GM19328 (cell line): ENCODE data around the gene C13orf46.

ENCODE experiments used
- ATAC-seq: cut with Tn5 transposase; IDR thresholded peaks from one replicate; pipeline ENCODE4 v1.9.1; 2021; ENCODE audit warnings: mild to moderate bottlenecking, moderate library complexity; ENCODE audit not compliant: unreplicated experiment

The C13orf46 gene

DNA sequence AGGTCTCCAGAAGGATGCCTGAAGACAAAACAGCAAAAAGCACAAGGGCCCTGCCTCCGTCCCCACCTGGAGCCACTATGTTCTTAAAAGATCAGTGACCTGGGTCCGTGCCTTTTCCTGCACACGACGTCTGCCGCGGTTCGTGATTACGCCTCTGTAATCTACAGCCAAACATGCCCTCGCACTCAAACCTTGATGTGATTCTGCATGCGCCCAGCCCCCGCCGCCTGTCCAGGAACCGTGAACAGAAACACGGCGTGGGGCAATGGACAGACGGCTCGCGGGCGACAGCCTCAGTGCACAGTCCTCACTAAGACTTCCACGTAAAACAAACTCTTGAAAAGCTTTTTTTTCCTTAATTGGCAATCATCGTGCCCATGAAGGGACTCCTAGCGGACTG, 15.5 kb downstream of the C13orf46 start:
- no peak for ATAC-seq

DNA sequence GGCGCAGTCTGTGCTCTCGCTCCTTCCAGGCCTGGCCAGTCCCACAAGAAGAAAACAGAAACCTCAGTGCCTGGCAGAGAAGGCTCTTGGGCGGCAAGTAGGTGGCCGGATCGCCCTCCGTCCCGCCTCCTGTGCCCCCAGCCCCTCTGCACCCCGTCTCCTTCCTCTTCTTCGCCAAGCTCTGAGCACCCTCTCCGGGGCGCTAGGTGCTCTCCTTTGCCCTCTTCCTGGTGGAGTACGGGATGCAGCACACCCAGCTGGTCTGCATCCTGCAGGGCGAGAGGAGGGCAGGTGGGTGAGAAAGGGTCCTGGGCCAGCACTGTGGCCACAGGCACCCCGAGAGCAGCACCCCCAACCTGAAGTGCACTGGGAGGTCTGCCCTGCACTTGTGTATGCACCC, 17.3 kb downstream of the C13orf46 start:
- ATAC-seq: no peak

DNA sequence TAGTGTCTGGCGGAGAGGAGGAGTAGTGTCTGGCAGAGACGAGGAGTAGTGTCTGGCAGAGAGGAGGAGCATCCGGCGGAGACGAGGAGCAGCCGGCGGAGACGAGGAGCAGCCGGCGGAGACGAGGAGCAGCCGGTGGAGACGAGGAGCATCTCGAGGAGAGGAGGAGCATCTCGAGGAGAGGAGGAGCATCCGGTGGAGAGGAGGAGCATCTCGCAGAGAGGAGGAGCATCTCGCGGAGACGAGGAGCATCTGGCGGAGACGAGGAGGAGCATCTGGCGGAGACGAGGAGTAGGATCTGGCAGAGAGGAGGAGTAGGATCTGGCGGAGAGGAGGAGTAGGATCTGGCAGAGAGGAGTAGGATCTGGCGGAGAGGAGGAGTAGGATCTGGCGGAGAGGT, 18.2 kb downstream of the C13orf46 start:
- no peak for ATAC-seq

DNA sequence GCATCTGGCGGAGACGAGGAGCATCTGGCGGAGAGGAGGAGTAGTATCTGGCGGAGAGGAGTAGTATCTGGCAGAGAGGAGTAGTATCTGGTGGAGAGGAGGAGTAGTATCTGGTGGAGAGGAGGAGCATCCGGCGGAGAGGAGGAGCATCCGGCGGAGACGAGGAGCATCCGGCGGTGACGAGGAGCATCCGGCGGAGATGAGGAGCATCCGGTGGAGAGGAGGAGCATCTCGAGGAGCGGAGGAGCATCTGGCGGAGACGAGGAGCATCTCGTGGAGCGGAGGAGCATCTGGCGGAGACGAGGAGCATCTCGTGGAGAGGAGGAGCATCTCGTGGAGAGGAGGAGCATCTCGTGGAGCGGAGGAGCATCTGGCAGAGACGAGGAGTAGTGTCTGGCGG, 18.6 kb downstream of the C13orf46 start:
- ATAC-seq: no peak

DNA sequence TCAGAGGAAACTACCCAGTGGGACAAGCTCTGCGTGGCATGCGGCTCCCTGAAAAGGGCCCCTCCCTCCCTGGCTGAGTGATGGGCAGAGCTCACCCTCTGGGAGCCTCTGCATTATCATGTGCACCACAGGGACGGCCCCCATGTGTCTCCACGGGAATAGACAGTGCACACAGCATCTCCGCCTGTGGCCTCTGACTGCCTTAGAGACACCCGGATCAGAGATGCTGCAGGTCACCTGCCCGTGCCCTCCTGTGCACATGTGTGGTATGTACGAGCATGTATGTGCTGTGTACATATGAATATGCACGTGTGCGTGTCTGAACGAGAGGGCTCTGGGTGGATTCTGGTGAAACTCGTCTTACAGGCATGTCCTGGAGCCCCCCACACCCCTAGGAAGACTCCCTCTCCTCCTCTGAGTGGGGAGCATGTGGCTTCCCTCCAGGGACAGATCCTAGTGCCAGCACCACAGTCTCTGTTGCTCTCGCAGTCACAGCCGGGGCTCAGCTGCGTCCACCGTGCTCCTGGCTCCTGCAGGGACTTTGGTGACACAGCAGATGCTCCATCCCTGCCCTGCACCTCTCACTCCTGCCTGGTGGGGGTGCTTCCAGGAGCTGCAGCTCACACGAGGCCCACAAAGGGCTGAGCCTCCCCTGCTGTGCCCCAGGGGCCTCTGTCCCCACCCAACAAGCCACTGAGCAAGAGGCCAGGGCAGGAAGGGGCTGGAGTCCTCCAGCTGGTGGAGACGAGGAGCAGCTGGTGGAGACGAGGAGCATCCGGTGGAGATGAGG, 19.6 kb downstream of the C13orf46 start:
- ATAC-seq: no peak

DNA sequence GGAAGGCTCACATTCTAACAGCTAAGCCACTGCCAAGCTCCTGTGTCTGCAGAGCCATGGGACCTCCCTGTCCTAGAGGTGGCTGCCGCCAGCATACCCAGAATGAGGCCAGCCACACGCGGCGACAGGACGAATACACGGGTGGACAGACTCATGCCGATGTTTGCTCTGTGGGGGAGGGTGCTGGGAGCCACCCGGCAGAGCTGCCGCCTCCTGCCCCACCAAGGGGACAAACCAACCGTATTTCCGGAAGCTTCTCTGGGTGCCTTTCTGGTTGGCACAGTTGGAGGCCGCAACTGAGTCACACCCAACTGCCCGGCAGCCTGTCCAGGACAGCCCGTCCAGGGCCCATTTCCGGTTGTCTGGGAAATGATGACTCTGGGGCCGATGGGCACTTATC, 20.3 kb downstream of the C13orf46 start:
- no peak for ATAC-seq

DNA sequence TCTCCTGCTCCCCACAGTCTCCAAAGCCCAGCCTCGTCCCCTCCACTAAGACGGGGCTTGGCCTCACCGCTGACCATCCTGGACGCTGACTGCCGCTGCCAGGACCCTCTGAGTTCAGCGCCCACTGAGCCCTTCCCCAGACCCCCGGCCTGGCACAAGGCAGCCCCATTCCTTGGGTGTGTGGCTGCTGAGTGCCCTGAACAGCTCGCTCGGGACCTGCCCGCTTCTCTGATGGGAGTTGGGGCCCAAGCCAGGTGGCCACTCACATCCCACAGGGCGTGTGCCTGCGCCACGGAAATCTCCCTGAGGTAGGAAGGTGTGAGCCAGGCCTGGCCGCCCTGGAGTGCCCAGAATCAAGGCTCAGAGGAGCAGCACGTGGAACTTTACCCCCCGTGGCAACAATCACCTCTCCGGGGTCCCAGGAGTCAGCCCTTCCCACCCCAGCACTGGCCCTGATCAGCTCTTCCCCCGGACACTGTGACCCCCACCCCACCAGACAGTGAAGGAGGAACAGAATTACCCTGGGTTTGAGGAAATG, 20.8 kb downstream of the C13orf46 start:
- no peak for ATAC-seq

DNA sequence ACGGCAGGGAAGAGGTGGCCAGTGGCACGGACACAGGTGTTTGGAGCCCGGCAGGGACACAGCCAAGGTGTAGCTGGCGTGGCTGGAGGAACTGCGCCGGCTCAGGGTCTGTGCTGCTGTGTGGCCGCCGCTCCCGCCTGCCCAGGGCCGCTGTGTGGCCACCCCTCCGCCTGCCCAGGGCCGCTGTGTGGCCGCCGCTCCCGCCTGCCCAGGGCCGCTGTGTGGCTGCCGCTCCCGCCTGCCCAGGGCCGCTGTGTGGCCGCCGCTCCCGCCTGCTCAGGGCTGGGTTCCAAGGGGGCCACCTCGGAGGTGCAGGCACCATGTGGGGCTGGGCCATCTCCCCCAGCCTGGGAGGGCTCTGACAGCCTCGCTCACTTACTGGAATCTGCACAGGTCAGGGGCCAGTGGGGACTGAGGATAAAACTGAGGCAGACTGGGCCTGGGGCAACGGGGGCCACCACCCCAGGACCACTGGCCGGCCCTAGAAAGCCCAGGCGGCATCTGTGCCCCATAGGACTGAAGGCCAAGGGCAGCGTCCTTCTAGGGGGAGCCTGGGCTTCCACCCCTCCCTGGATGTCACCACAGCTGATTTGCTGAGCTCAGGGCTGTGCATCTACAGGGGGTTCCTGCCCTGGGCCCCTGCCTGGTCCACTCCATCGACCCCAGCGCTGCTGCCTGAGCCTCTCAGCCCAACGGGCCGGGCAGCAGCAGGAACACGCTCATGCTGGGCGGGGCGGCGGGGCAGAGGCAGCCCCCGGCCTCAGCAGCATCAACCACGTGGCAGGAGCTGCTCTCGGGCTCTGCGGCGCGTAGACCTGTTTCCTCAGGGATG, 21.5 kb downstream of the C13orf46 start:
- no peak for ATAC-seq

DNA sequence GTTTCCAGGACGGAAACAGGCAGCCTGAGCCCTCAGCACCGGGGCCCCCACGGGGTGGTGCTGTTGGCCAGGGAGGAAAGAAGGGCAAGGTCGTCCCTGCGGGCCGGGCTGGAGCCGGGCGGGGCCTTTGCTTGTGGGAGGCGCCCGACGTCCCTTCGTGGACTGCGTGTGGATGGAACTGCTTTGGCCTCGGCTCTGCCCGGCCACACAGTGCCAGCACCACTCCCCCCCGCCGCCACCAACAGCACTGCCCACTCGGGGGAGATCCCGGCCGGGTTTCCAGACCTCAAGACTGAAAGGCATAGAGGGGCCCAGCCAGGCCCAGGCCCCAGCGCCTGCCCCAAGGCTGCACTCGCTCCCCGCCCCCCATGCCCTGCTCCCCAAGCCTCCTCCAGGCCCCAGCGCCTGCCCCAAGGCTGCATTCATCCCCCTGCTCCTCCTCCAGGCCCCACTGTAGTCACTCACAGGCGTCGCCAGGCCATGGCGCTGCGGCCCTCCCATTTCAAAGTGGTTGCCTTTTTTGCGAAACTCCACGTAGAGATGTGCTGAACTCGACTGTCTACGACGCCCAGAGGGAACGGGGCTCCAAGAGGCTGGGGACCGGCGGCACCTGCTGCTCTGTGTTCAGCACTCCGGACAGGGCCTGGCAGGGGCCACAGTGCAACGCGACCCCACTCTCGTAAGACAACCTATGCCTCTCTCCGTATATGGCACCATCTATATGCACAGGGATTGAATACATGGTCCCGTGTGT, 22.5 kb downstream of the C13orf46 start:
- ATAC-seq: no peak

DNA sequence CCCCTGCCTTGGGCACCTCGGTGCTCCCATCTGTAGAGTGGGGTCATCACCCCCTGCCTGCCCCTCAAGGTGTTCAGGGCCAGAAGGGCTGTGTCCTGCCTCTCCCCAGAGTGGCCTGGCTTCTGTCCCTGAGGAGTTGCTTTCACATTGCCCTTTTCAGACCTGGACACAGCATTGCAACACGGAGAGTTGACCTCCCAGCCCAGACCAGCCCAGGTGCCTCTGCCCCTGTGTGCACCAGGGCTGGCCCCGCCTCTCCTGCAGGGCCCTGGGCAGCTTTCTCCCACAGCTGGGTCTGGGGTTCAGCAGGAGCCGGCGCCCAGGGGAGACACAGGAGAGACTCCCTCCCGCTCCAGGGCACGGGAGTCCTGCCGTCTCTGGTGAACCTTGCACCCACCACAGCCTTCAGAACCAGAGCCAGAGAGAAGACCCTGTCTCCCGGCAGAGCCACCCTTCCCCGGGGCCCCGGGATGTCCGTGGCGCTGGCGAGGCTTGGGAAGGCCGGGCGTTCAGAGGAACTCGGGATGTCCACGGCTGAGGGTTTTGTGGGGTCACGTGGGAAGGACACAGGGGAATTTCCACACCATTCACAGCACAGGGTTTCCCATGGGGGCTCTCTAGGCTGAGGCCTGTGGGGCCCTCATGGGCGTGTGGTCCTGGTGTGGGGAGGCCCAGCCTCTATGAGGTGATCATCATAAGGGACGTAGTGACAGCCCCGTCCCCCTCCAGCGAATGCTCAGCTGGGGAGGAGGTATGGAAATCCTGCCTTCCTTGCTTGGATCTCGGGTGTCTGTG, 23.2 kb downstream of the C13orf46 start:
- no peak for ATAC-seq

DNA sequence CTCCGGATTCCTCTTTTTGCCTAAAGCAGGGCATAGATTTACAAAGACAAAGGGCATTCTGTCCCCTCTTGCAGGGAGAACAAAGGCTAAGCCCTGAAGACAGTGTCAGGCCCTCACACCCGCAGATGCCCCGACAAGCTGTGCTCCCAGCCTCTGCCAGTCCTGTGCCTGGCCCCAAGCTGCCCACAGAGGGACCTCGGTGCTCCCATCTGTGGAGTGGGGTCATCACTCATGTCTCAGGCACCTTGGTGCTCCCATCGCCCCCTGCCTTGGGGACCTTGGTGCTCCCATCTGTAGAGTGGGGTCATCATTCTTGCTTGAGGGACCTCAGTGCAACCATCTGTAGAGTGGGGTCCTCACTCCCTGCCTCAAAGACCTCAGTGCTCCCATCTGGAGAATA, 24.3 kb downstream of the C13orf46 start:
- ATAC-seq: no peak

DNA sequence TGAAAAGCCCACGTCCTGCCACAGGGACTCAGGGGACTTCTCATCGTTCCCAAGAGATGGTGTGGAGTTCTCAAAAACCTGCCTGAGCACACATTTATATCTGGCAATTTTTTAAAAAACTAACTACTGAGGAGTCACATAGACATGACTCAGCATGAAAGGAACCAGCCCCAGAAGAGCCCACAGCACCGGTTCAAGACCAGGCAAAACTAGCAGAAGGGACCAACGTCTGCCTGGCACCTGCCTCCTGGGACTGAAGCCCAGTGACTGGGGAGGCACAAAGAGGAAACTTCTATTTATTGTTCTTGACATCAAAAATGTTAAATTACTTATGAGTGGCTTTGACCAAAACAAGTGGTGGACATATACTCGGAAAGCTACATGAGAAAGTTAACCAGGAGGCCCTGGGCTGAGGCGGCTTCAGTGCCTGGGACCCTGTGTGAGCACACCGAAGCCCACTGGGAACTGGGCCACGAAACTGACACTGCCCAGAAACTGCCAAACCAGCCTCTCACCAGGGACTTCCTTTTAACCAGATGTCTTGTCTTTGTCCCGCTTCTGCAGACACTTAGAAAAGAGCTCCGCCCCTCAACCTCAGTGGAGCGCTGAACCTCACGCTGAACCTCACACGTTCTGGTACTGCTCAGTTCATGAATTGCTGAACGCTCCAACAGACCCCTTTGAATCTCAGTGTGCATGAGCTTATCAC, 25.7 kb downstream of the C13orf46 start:
- ATAC-seq: no peak

DNA sequence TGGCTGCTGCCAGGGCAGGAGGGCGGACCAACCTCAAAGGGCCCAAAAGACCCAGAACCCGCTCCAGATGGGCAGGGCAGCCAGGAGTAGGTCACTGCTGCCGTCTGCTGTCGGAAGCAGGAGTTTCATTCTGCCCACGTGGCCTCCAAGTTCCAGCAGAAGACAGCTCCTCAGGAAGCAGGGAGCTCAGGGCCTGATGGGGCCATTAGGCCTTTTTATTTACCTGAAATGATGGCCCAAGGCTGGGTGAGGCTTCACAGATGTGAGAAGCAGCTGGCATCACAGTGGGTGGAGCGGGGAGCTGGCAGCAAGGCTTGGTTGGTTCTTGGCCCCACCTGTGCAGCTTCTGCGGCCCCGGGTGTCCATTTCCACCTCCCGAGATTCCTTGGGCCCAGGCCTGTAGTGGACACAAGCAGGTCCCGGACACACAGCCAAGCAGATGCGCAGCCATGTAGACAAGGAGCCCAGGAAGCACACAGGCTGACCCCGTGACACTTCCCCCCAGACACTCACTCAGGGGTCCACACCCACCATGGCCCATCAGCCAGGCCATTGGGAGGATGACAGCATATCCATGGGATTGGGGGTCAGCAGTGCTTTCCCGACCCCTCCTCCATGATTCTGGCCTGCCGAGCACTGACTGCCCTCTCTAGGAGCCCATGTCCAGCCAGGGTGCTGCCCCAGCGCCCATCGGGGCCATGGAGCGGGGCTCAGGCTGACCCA, 26.4 kb downstream of the C13orf46 start:
- ATAC-seq: no peak

DNA sequence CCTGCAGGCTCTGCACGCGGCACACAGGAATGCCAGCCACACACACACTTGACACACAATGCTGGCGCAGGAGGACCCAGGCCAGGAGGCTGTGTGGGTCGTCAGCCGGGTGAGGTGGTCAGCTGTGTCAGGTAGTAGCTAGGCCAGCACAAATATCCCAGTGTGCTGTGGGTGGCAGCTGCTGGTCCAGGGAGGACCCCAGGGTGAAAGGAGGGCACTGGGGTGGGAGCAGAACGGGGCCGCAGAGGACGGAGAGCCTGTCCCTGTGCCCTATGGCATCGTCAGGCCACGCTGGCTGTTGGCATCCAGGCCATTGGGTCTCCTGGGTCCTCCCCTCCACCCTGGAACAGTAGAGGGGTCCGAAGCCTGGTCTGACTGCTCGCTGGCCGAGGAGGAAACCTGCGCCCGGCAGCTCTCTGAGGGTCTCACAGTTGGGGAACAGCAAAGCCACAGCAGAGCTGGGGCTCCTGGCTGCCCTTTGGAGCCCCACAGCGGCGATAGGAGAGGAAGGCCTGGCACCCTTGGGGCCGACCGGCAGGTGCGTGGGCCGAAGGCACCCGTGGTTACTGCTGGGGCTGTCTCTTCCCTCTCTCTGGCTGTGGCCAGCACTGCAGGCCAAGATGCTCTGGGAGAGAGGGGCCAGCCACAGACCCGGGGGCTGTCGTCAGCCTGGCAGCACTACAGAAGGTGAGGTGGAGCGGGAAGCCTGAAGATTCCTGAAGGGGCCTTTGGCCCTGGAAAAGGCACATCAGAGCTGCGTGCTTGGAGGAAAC, 27.3 kb downstream of the C13orf46 start:
- ATAC-seq: no peak

DNA sequence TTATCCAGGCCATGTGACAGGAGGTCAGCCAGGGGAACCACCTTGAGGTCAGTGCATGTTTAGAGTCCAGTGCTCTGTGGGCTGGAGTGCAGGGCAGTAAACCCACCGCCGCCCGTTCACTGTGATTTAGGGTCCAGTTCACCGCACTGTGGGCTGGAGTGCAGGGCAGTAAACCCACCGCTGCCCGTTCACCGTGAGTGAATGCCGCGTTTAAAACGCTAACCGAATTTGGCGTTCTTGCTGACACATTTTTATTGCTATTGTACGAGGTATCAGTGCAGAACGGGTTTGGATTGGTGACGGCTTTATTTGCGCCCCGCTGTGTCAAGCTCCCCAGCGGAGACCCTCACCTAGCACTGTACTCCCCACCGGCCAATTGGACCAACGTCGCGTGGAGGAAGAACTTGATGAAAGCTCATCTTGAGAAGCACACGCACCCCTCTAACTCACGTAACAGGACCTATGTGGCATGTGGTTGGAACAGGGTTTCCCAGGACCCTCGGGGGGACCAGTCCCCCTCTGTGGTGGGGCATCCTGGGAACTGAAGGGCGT, 27.9 kb downstream of the C13orf46 start:
- ATAC-seq: no peak

DNA sequence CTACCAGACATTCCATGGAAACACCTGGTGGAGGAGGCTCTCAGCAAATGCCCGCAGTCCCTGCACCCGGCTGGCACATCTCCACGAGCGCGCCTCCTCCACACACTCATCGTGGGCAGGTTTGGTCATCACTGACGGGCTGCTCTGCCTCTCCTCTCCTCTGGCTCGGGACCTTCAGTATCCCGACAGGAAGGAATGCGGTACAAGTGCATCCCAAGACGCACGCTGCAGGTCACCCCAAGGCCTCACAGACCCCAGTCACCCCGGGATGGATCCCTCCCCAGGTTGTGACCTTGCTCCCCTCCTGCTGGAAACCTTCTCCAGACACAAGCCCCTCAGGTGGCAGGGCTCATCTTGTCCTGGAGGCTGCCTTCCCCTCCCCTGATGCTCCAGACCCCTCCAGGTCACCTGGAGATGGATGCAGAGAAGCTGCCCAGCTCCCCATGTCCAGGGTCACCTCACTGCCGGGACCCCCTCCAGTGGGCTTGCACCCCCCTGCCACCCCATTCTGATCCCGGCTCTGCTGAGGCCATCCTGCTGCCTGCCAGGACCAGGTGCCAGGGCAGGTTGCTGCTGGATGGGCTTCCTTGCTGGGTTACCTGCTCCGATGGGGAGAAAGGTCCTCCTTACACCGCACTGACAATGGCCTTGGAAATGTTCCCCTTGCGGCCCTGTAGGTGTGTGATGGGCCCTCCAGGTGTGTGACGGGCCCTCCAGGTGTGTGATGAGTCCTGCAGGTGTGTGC, 29.9 kb downstream of the C13orf46 start:
- ATAC-seq: no peak

DNA sequence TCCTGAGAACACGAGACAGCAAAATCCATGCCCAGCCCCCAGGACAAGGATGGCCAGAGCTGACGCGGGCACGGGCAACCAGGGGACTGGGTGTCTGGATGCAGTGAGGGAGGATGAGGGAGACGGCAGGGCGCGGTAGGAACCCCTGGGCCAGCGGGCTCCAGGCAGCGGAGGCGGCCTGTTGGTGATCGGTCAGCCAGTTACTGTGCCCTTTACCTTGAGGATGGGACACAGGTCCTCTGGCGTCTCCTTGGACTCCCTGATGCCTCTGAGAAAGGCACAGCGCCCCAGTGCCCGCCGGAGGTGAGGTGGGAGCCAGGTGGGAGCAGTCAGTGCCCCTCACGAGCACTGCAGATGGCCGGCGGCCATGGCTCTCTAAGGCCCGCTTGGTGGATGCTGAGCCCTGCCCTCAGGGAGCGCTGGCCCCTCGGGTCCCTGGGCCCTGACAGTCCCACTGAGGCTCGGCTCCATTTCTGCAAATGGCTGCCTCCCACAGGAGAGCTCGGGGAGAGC, 31.2 kb downstream of the C13orf46 start:
- no peak for ATAC-seq
